Heart left ventricle (tissue), 16 donors: ENCODE results near the gene TBC1D2. TPM values are rescaled to one million over a fixed set of nuclear protein-coding genes. Genes with fewer than 3 reads are reported as not detected.

Experiments
- ATAC-seq, 4 donors: fragments of 200-7000 bp; cut with Tn5 transposase; one replicate each; pipeline ENCODE4 v1.9.1; 2020 to 2022; ENCODE audit warnings: moderate library complexity in 4 of 4, mild to moderate bottlenecking in 3 of 4, moderate number of reproducible peaks in 1 of 4
- DNase-seq, 5 donors: peaks; one replicate each; pipeline ENCODE4 v3.0.0-alpha.2; 2020
- H3K27ac ChIP-seq, 12 donors: fragments of 200-600 bp; sonication (generic) in 4 of 12; one replicate each; pipeline versions ENCODE4 v1.5.0 to v1.8.0; 2016 to 2022; ENCODE audit warnings: mild to moderate bottlenecking in 2 of 12
- H3K27me3 ChIP-seq, 9 donors: fragments of 200-600 bp; sonication (generic) in 2 of 9; one replicate each; pipeline versions ENCODE4 v1.5.1 to v1.8.0; 2016 to 2022; ENCODE audit warnings: mild to moderate bottlenecking in 3 of 9
- H3K36me3 ChIP-seq, 9 donors: fragments of 200-600 bp; sonication (generic) in 2 of 9; one replicate each; pipeline versions ENCODE4 v1.5.0 to v1.8.0; 2018 to 2022; ENCODE audit warnings: mild to moderate bottlenecking in 2 of 9
- H3K4me1 ChIP-seq, 12 donors: fragments of 200-600 bp; sonication (generic) in 4 of 12; one replicate each; pipeline versions ENCODE4 v1.5.0 to v1.8.0; 2016 to 2022; ENCODE audit warnings: mild to moderate bottlenecking in 3 of 12
- H3K4me3 ChIP-seq, 12 donors: fragments of 200-600 bp; sonication (generic) in 4 of 12; one replicate each; pipeline versions ENCODE4 v1.5.0 to v1.8.0; 2017 to 2022; ENCODE audit warnings: mild to moderate bottlenecking in 9 of 12, moderate library complexity in 4 of 12
- H3K9me3 ChIP-seq, 12 donors: fragments of 200-600 bp; sonication (generic) in 4 of 12; one replicate each; pipeline versions ENCODE4 v1.5.0 to v1.8.0; 2016 to 2022; ENCODE audit warnings: mild to moderate bottlenecking in 1 of 12
- POLR2A ChIP-seq, 2 donors: fragments of 450-650 bp; IDR thresholded peaks; one replicate each; pipeline ENCODE4 v1.6.1; 2017; ENCODE audit warnings: antibody characterized with exemption in 2 of 2, mild to moderate bottlenecking in 2 of 2, moderate library complexity in 2 of 2
- WGBS, 4 donors: extraction: QIAGEN DNeasy Blood & Tissue Kit in 2 of 4; methylation state at CpG; one replicate each; pipeline versions ENCODE4 v1.1.5 to v1.1.7; 2013 to 2018; 5-methylcytosine and 5-hydroxymethylcytosine counted together
- intact Hi-C, 10 donors: fragments of 100-400 bp; cut with DNase I; formaldehyde crosslinking; loops; one replicate each; pipeline versions ENCODE4 v1.11.1 to v1.14.2; 2022
- polyA plus RNA-seq, 2 donors: library from polyadenylated mRNA; stranded (reverse); fragments of 200-250 nt; gene quantifications; one replicate each; pipeline ENCODE4 v1.2.3, GENCODE V29; 2013
- total RNA-seq, 9 donors: library from RNA; depleted of rRNA in 2 of 9; stranded (reverse); fragments of >200 nt in 2 of 9; fragmentation: NEBNext Ultra II Directional in 3 of 9; extraction: Animal tissue kit (Norgen Biotek cat#: 25700) in 3 of 9; gene quantifications; one replicate each; pipeline versions ENCODE4 v1.1.0 to v1.2.4, GENCODE V29; 2016 to 2023
- TF ChIP-seq, protein P1 (sequence below), 12 donors: fragments of 200-600 bp; sonication (generic) in 4 of 12; IDR thresholded peaks; one replicate each; pipeline versions ENCODE4 v1.5.0 to v1.8.0; 2018 to 2022; ENCODE audit warnings: antibody characterized with exemption in 12 of 12, mild to moderate bottlenecking in 5 of 12
- donor health status: ischemic (EF 13 %, LVEDD 7.1; RV severe dilation, severe dysfunction).
- donor health status: healthy with polysubstance abuse.
- donor health status: DM: no; HTN: yes; CAD: no.
- donor health status: DM: no; HTN: no; CAD: no.
- donor health status: ischemic (EF 25% LVEDD 6.9; RV normal size, moderate dysfunction).
- donor health status: ischemic (EF 25% LVEDD 5.7; RV mildly dilated, moderate dysfunction).
- donor health status: healthy.
- donor health status: DM: yes; HTN: yes; CAD: no.
- donor health status: ischemic (EF 35%, LVEDD 5.7; RV mildly dilated, moderate dysfunction).
- donor health status: nonischemic (EF 11% LVEDD 7.7; RV severe dilation, severe dysfunction).
- donor health status: DM: yes; HTN: yes; CAD: no.
- donor health status: PGD.
- donor health status: ischemic (EF 29% LVEDD 5.4; RV normal size, mild dysfunction).
- donor health status: nonischemic (EF 23%, LVEDD 6.1; RV moderate dilation, normal function).

TBC1D2 gene
- total and polyA plus RNA-seq, 11 donors, result 1.1 to 9.4 (median 2.2) TPM

GRCh38 chr9:98192503-98193335 lies 62.7 kb downstream of the TBC1D2 start, which contains the start of gene CORO2A:
CORO2A (minus strand) TSS chr9:98192637; CDS start chr9:98157660, 34,977 bp downstream.
- H3K4me3 ChIP-seq, result peak within 1 kb of the TSS; percentile 45 to 79 (median 70)
- no peaks in the 10 kb centered on the region for H3K9me3 ChIP-seq
- DNase-seq (peak; percentile 65 to 86 (median 76)), ATAC-seq (peak; percentile 62 to 93 (median 85))
- no peaks in the 10 kb centered on the region for H3K36me3 ChIP-seq
- 1% methylated on average over 56 to 95 of the region's 95 CpGs for WGBS, 4 donors
- intact Hi-C loops, result no loop called here
- H3K27ac ChIP-seq, result peak within 1 kb of the TSS in 8 of 12 donors; percentile 25 to 67 (median 42)
- peaks cover 0 to 12% (median 6%) of the 10 kb centered on the region in 12 donors for H3K4me1 ChIP-seq
- no peaks in the 10 kb centered on the region for H3K27me3 ChIP-seq
- TF ChIP-seq POLR2A (IDR thresholded peaks at IDR 0.05), result peak in 1 of 2 donors; percentile 22
- TF ChIP-seq, protein P1, sequence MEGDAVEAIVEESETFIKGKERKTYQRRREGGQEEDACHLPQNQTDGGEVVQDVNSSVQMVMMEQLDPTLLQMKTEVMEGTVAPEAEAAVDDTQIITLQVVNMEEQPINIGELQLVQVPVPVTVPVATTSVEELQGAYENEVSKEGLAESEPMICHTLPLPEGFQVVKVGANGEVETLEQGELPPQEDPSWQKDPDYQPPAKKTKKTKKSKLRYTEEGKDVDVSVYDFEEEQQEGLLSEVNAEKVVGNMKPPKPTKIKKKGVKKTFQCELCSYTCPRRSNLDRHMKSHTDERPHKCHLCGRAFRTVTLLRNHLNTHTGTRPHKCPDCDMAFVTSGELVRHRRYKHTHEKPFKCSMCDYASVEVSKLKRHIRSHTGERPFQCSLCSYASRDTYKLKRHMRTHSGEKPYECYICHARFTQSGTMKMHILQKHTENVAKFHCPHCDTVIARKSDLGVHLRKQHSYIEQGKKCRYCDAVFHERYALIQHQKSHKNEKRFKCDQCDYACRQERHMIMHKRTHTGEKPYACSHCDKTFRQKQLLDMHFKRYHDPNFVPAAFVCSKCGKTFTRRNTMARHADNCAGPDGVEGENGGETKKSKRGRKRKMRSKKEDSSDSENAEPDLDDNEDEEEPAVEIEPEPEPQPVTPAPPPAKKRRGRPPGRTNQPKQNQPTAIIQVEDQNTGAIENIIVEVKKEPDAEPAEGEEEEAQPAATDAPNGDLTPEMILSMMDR (IDR thresholded peaks at IDR 0.05), result peak in 9 of 12 donors; percentile 16 to 42 (median 28)

- H3K27ac ChIP-seq, result no peak overlapping the region
- no peaks in the 10 kb centered on the region for H3K36me3 ChIP-seq
- intact Hi-C loops, result no loop called here
- WGBS, 4 donors, result 15 to 27% (median 18%) methylated on average over 14 to 47 of the region's 47 CpGs
- DNase-seq (peak in 1 of 5 donors; percentile 33), ATAC-seq (peak in 3 of 4 donors; percentile 8 to 26 (median 8))
- no peaks in the 10 kb centered on the region for H3K9me3 ChIP-seq
- TF ChIP-seq, protein P1 (IDR thresholded peaks at IDR 0.05), result no peak
- no peak for TF ChIP-seq POLR2A (IDR thresholded peaks at IDR 0.05)
- H3K4me3 ChIP-seq, result peak overlapping the region; percentile 45 to 79 (median 70)
- H3K4me1 ChIP-seq, result peaks cover 0 to 12% (median 6%) of the 10 kb centered on the region in 12 donors
- H3K27me3 ChIP-seq, result no peaks in the 10 kb centered on the region
These were observed 63.6 kb downstream of the TBC1D2 start for GRCh38 chr9:98191671-98192502.

DNA sequence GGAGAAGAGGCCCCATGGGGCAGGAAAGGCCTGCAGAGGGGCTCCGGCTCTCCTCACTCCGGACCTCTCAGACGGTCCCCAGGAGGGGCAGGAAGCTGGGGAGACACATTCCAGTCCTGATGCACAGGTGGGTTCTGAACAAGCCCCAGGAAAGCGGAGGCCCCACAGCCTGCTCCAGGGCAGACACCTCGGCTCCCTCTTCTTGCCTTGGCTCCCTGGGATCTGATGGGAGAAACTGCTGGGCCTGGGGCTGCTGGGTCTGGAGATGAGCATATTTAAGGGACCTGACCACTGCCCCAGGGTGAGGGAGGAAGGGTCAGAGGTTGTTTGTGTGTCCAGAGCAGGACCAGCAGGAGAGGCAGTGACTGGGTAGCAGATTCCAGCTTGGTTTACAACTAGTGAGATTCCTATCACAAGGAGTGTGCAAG lies 64.3 kb downstream of the TBC1D2 start:
- H3K27ac ChIP-seq, result no peak overlapping the region
- DNase-seq (no peak), ATAC-seq (no peak)
- no peak for TF ChIP-seq POLR2A (IDR thresholded peaks at IDR 0.05)
- TF ChIP-seq, protein P1 (IDR thresholded peaks at IDR 0.05), result no peak
- intact Hi-C loops, result no loop called here
- H3K4me1 ChIP-seq, result peaks cover 0 to 12% (median 6%) of the 10 kb centered on the region in 12 donors
- H3K9me3 ChIP-seq, result no peaks in the 10 kb centered on the region
- no peaks in the 10 kb centered on the region for H3K36me3 ChIP-seq
- 74 to 84% (median 83%) methylated on average over 4 to 5 of the region's 5 CpGs; no CpG with 5 or more reads in 1 of the 4 donors for WGBS, 4 donors
- no peaks in the 10 kb centered on the region for H3K27me3 ChIP-seq
- H3K4me3 ChIP-seq, result peak overlapping the region in 1 of 12 donors; percentile 70

DNA sequence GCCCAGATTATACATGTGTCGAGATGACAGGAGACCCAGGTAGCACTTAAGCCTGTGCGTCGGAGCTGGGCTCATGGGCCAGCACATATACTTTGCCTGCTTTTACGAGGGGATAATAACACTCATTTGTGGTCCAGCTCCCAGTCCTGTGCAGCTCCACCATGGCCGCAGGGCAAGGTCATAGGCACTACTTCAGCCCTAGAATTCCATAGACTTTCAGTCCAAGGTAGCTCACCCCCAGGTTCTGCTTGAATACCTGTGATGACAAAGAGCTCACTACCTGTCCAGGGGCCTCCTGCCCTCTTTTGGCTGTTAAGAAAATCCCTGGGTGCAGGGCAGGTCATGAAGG lies 64.7 kb downstream of the TBC1D2 start:
- TF ChIP-seq, protein P1 (IDR thresholded peaks at IDR 0.05), result no peak
- Histone ChIP-seq H3K27ac (no peak overlapping the region), H3K4me1 (peaks cover 0 to 14% (median 6%) of the 10 kb centered on the region in 12 donors), H3K27me3 (no peaks in the 10 kb centered on the region), H3K36me3 (no peaks in the 10 kb centered on the region), H3K4me3 (no peak overlapping the region), H3K9me3 (no peaks in the 10 kb centered on the region)
- DNase-seq (no peak), ATAC-seq (no peak)
- intact Hi-C loops, result no loop called here
- 78 to 92% (median 87%) methylated on average over 5 of the region's 5 CpGs for WGBS, 4 donors
